HEK293 (cell line): Measurements from ENCODE around the gene RNF19B.

Experiments
- HOXC10 ChIP-seq: sonication (generic); formaldehyde crosslinking; IDR thresholded peaks from 2 replicates; pipeline ENCODE4 v1.8.1; 2023; ENCODE audit warnings: mild to moderate bottlenecking, missing genetic modification reagents
- SCRT1 ChIP-seq: fragments of 450-650 bp; formaldehyde crosslinking; IDR thresholded peaks from 2 replicates; pipeline ENCODE4 v1.5.1; 2016; ENCODE audit warnings: missing biosample characterization, missing genetic modification characterization, borderline replicate concordance
- YY1 ChIP-seq: fragments of 450-650 bp; formaldehyde crosslinking; IDR thresholded peaks from 2 replicates; pipeline ENCODE4 v1.5.1; 2018; ENCODE audit warnings: missing biosample characterization, missing genetic modification characterization
- ZBTB20 ChIP-seq: fragments of 450-650 bp; formaldehyde crosslinking; IDR thresholded peaks from 2 replicates; pipeline ENCODE4 v1.5.1; 2016; ENCODE audit warnings: missing biosample characterization, missing genetic modification characterization
- ZNF146 ChIP-seq: fragments of 450-650 bp; formaldehyde crosslinking; IDR thresholded peaks from 2 replicates; pipeline ENCODE4 v1.5.1; 2016; ENCODE audit warnings: missing biosample characterization, missing genetic modification characterization
- ZNF747 ChIP-seq: fragments of 450-650 bp; formaldehyde crosslinking; IDR thresholded peaks from 2 replicates; pipeline ENCODE4 v1.5.1; 2016; ENCODE audit warnings: missing biosample characterization, missing genetic modification characterization
- TF ChIP-seq, protein P1 (sequence below): fragments of 450-650 bp; IDR thresholded peaks from 2 replicates; pipeline ENCODE4 v1.5.1; 2018; ENCODE audit warnings: missing biosample characterization, mild to moderate bottlenecking, missing genetic modification characterization
- TF ChIP-seq, protein P2 (sequence below): fragments of 450-650 bp; formaldehyde crosslinking; IDR thresholded peaks from 2 replicates; pipeline ENCODE4 v1.5.1; 2016; ENCODE audit warnings: missing biosample characterization, missing genetic modification characterization
- TF ChIP-seq, protein P3 (sequence below): fragments of 450-650 bp; formaldehyde crosslinking; IDR thresholded peaks from 2 replicates; pipeline ENCODE4 v1.5.1; 2017; ENCODE audit warnings: missing biosample characterization, missing genetic modification characterization
- TF ChIP-seq, protein P4 (sequence below): fragments of 450-650 bp; formaldehyde crosslinking; IDR thresholded peaks from 2 replicates; pipeline ENCODE4 v1.5.1; 2016; ENCODE audit warnings: missing biosample characterization, missing genetic modification characterization

DNA sequence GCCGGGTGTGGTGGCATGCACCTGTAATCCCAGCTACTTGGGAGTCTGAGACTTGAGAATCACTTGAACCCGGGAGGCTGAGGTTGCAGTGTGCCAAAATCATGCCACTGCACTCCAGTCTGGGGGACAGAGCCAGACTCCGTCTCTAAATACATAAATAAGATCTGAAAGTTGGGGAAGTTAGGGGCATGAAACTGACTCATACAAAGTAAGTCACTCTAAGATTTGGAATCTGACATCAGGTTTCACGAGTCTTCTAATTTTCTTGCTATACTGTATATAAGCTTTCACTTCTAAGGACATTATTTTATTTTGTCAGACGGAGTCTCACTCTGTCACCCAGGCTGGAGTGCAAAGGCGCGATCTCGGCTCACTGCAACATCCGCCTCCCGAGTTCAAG is 30.1 kb downstream of the RNF19B start:
- TF ChIP-seq, protein P1, sequence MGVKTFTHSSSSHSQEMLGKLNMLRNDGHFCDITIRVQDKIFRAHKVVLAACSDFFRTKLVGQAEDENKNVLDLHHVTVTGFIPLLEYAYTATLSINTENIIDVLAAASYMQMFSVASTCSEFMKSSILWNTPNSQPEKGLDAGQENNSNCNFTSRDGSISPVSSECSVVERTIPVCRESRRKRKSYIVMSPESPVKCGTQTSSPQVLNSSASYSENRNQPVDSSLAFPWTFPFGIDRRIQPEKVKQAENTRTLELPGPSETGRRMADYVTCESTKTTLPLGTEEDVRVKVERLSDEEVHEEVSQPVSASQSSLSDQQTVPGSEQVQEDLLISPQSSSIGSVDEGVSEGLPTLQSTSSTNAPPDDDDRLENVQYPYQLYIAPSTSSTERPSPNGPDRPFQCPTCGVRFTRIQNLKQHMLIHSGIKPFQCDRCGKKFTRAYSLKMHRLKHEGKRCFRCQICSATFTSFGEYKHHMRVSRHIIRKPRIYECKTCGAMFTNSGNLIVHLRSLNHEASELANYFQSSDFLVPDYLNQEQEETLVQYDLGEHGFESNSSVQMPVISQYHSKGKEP (tag by site-specific recombination) = no peak
- no peak for TF ChIP-seq ZNF146 (tag by site-specific recombination)
- TF ChIP-seq, protein P2, sequence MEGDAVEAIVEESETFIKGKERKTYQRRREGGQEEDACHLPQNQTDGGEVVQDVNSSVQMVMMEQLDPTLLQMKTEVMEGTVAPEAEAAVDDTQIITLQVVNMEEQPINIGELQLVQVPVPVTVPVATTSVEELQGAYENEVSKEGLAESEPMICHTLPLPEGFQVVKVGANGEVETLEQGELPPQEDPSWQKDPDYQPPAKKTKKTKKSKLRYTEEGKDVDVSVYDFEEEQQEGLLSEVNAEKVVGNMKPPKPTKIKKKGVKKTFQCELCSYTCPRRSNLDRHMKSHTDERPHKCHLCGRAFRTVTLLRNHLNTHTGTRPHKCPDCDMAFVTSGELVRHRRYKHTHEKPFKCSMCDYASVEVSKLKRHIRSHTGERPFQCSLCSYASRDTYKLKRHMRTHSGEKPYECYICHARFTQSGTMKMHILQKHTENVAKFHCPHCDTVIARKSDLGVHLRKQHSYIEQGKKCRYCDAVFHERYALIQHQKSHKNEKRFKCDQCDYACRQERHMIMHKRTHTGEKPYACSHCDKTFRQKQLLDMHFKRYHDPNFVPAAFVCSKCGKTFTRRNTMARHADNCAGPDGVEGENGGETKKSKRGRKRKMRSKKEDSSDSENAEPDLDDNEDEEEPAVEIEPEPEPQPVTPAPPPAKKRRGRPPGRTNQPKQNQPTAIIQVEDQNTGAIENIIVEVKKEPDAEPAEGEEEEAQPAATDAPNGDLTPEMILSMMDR (tag by site-specific recombination) = no peak
- TF ChIP-seq, protein P3, sequence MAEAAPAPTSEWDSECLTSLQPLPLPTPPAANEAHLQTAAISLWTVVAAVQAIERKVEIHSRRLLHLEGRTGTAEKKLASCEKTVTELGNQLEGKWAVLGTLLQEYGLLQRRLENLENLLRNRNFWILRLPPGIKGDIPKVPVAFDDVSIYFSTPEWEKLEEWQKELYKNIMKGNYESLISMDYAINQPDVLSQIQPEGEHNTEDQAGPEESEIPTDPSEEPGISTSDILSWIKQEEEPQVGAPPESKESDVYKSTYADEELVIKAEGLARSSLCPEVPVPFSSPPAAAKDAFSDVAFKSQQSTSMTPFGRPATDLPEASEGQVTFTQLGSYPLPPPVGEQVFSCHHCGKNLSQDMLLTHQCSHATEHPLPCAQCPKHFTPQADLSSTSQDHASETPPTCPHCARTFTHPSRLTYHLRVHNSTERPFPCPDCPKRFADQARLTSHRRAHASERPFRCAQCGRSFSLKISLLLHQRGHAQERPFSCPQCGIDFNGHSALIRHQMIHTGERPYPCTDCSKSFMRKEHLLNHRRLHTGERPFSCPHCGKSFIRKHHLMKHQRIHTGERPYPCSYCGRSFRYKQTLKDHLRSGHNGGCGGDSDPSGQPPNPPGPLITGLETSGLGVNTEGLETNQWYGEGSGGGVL (tag by site-specific recombination) = no peak
- TF ChIP-seq SCRT1 (tag by site-specific recombination) = no peak
- TF ChIP-seq HOXC10 (CRISPR knock-in tag) = no peak
- no peak for TF ChIP-seq ZBTB20 (tag by site-specific recombination)
- TF ChIP-seq ZNF747 (tag by site-specific recombination) = no peak
- TF ChIP-seq, protein P4, sequence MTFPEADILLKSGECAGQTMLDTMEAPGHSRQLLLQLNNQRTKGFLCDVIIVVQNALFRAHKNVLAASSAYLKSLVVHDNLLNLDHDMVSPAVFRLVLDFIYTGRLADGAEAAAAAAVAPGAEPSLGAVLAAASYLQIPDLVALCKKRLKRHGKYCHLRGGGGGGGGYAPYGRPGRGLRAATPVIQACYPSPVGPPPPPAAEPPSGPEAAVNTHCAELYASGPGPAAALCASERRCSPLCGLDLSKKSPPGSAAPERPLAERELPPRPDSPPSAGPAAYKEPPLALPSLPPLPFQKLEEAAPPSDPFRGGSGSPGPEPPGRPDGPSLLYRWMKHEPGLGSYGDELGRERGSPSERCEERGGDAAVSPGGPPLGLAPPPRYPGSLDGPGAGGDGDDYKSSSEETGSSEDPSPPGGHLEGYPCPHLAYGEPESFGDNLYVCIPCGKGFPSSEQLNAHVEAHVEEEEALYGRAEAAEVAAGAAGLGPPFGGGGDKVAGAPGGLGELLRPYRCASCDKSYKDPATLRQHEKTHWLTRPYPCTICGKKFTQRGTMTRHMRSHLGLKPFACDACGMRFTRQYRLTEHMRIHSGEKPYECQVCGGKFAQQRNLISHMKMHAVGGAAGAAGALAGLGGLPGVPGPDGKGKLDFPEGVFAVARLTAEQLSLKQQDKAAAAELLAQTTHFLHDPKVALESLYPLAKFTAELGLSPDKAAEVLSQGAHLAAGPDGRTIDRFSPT = no peak
- TF ChIP-seq YY1 (tag by site-specific recombination) = no peak
